PC-3 (cell line): Measurements from ENCODE around the gene METTL3. TPM values are rescaled to one million over a fixed set of nuclear protein-coding genes. Genes with fewer than 3 reads are reported as not detected.

Experiments used
- ATAC-seq: fragments of 200-7000 bp; cut with Tn5 transposase; 2 replicates; pipeline ENCODE4 v1.9.1; 2020; ENCODE audit warnings: mild to moderate bottlenecking, moderate library complexity
- BruUV-seq: library from RNA; stranded (reverse); fragments of 400-500 nt; replicated peaks from 2 replicates; lab custom pipeline; 2021; lab: Mats Ljungman, UMichigan
- CTCF ChIA-PET: fragments of 300-600 bp; sonication (Branson Sonifier 250); formaldehyde crosslinking; loops from one replicate; lab custom pipeline; 2022; ENCODE audit warnings: antibody characterized with exemption; lab: Charles Lee
- POLR2A ChIA-PET: fragments of 300-600 bp; sonication (Branson Sonifier 250); formaldehyde crosslinking; loops from one replicate; lab custom pipeline; 2022; ENCODE audit warnings: antibody characterized with exemption; ENCODE audit not compliant: unreplicated experiment; lab: Charles Lee
- DNase-seq: peaks from one replicate; pipeline ENCODE4 v3.0.0-alpha.2; 2015
- H2AFZ ChIP-seq: fragments of 300-600 bp; sonication (generic); 2 replicates; pipeline ENCODE4 v1.6.0; 2016; ENCODE audit warnings: antibody characterized with exemption, low read length
- H3F3A ChIP-seq: fragments of 300-600 bp; sonication (generic); one replicate; pipeline ENCODE4 v1.6.0; 2017; ENCODE audit warnings: antibody characterized with exemption, low read length, control low read depth, mild to moderate bottlenecking; ENCODE audit not compliant: unreplicated experiment
- H3K27ac ChIP-seq: fragments of 300-600 bp; sonication (generic); 2 replicates; pipeline ENCODE4 v1.5.1; 2016; ENCODE audit warnings: mild to moderate bottlenecking, low read length
- H3K27me3 ChIP-seq: fragments of 300-600 bp; sonication (generic); 2 replicates; pipeline ENCODE4 v1.6.1; 2016; ENCODE audit warnings: low read length, mixed read lengths
- H3K36me3 ChIP-seq: fragments of 300-600 bp; sonication (generic); 2 replicates; pipeline ENCODE4 v1.6.1; 2016; ENCODE audit warnings: low read depth, mixed run types, low read length, mixed read lengths
- H3K4me1 ChIP-seq: fragments of 300-600 bp; sonication (generic); 2 replicates; pipeline ENCODE4 v1.5.1; 2016; ENCODE audit warnings: low read length; ENCODE audit not compliant: insufficient read depth
- H3K4me2 ChIP-seq: fragments of 300-600 bp; sonication (generic); 2 replicates; pipeline ENCODE4 v1.6.0; 2016; ENCODE audit warnings: low read length
- H3K4me3 ChIP-seq: fragments of 300-600 bp; sonication (generic); 2 replicates; pipeline ENCODE4 v1.5.1; 2016; ENCODE audit warnings: mild to moderate bottlenecking, low read length, mixed read lengths
- H3K79me2 ChIP-seq: fragments of 300-600 bp; sonication (generic); 2 replicates; pipeline ENCODE4 v1.6.1; 2017; ENCODE audit warnings: low read length, mixed read lengths
- H3K9ac ChIP-seq: fragments of 300-600 bp; sonication (generic); 2 replicates; pipeline ENCODE4 v1.6.0; 2016; ENCODE audit warnings: mild to moderate bottlenecking, low read length
- H3K9me2 ChIP-seq: fragments of 300-600 bp; sonication (generic); replicated peaks from 2 replicates; pipeline ENCODE4 v1.6.1; 2016; ENCODE audit warnings: mixed run types, low read length, mixed read lengths
- H3K9me3 ChIP-seq: fragments of 300-600 bp; sonication (generic); 2 replicates; pipeline ENCODE4 v1.6.1; 2016; ENCODE audit warnings: low read length, mixed read lengths
- H4K20me1 ChIP-seq: fragments of 300-600 bp; sonication (generic); 2 replicates; pipeline ENCODE4 v1.6.1; 2016; ENCODE audit warnings: low read length, mixed read lengths
- CTCF ChIP-seq: fragments of 300-600 bp; sonication (generic); conservative IDR thresholded peaks from 2 replicates; pipeline ENCODE4 v1.5.1; 2017; ENCODE audit warnings: antibody characterized with exemption, low read depth, mild to moderate bottlenecking, low read length
- EZH2 ChIP-seq: fragments of 300-600 bp; sonication (generic); IDR thresholded peaks from one replicate; pipeline ENCODE4 v1.6.1; 2017; ENCODE audit warnings: antibody characterized with exemption, mild to moderate bottlenecking, low read length; ENCODE audit not compliant: unreplicated experiment
- EZH2phosphoT487 ChIP-seq: fragments of 300-600 bp; sonication (generic); IDR thresholded peaks from 2 replicates; pipeline ENCODE4 v1.6.1; 2018; ENCODE audit warnings: mild to moderate bottlenecking, antibody characterized with exemption, low read length, borderline replicate concordance
- intact Hi-C: fragments of 100-400 bp; cut with micrococcal nuclease; formaldehyde crosslinking; loops from 2 replicates; pipeline ENCODE4 v1.9.0; 2023
- total RNA-seq: library from RNA; depleted of rRNA; stranded (reverse); fragments of >200 nt; gene quantifications from 2 replicates; pipeline ENCODE4 v1.2.3, GENCODE V29; 2014

The METTL3 gene
- total RNA-seq, 1 experiment from 2014 or later = 57.1 TPM

GRCh38 chr14:21525571-21525961 is 14.4 kb upstream of the METTL3 start:
- H2AFZ ChIP-seq = peak overlapping the region; percentile 95; the same call in 1 of the 2 replicates
- H3K27ac ChIP-seq = no peak overlapping the region
- H3K4me2 ChIP-seq = peak overlapping the region; percentile 90
- peak overlapping the region; percentile 51; the same call in 1 of the 2 replicates for H3K9ac ChIP-seq
- H3K4me3 ChIP-seq = peak overlapping the region; percentile 85
- no peaks in the 10 kb centered on the region for H3K36me3 ChIP-seq
- no peaks in the 10 kb centered on the region for H3K27me3 ChIP-seq
- H3K79me2 ChIP-seq = no peaks in the 10 kb centered on the region
- POLR2A ChIA-PET = interaction anchor here (0.6 to 1.2 kb wide), 4 partner anchors 12 to 1070 kb away, joined by 3 to 5 read pairs (median 4); partner anchors contain the start of gene METTL3
- ATAC-seq (peak; percentile 10; the same call in 1 of the 2 replicates), DNase-seq (no peak)
- H3K9me2 ChIP-seq = no peaks in the 10 kb centered on the region
- TF ChIP-seq EZH2phosphoT487 (no peak), EZH2 (no peak), CTCF (no peak)
- CTCF ChIA-PET = no interaction called here
- no peaks in the 10 kb centered on the region for H3K9me3 ChIP-seq
- TSS peak; percentile 41 for BruUV-seq
- no peaks in the 10 kb centered on the region for H3F3A ChIP-seq
- intact Hi-C loops = no loop called here
- H4K20me1 ChIP-seq = no peaks in the 10 kb centered on the region
- peaks cover 20% of the 10 kb centered on the region for H3K4me1 ChIP-seq

DNA sequence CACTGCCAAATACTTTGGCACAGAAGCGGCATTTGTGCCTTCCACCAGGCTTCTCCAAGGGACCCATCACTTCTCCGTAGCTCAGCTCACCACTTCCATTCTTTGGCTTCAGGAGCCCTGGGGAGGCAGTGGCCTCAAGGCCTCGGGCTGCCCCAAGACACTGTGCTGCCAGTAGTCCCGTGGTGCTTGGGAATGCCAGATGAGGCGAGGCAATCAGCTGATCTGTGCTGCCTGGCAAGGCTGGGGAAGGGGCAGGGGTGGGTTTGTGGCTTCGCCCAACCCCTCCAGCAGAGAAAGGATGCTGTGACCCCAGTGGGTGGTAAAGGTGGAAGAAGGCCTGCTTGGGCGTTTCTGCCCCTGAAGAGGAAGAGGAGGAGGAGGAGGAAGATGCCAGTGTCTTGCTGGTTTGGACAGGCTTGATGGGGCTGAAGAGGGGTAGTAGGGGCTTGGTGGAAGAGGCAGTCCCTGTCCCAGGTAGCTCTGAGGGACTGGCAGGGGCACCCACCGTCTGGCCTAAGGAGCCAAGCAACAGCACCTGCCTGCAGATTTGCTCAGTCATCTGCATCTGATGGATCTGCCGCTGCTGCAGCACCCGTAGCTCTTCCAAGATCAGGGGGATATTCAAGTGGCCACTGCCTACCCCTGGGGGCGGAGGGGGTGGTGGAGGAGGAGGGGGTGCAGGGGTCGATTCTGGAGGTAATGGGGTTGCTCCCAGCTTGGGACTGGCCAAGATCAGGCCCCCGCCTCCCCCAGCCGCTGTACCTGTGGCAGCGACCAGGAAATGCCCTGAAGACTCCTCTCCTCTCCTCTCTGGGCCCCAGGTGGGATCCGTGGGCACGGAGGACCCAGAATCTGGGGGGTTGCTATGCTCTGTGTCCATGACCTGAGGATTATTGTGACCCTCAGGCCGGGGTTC is 13.7 kb upstream of the METTL3 start:
- CTCF ChIA-PET = no interaction called here

More for the DNA sequence above, 13.7 kb upstream of the METTL3 start:
- intact Hi-C loops = no loop called here
- BruUV-seq = no TSS peak
- DNase-seq (no peak), ATAC-seq (no peak)
- Histone ChIP-seq H3K27me3 (no peaks in the 10 kb centered on the region), H3K4me2 (0 out of 2 replicates have a peak overlapping the region, but pooled peaks have one; percentile 90), H3K79me2 (no peaks in the 10 kb centered on the region), H3K9me3 (no peaks in the 10 kb centered on the region), H4K20me1 (no peaks in the 10 kb centered on the region), H3F3A (no peaks in the 10 kb centered on the region), H2AFZ (no peak overlapping the region), H3K27ac (no peak overlapping the region), H3K9ac (no peak overlapping the region), H3K4me3 (peak overlapping the region; percentile 85; the same call in 1 of the 2 replicates), H3K4me1 (peaks cover 20% of the 10 kb centered on the region), H3K9me2 (no peaks in the 10 kb centered on the region), H3K36me3 (no peaks in the 10 kb centered on the region)
- TF ChIP-seq EZH2phosphoT487 (no peak), EZH2 (no peak), CTCF (no peak)
- POLR2A ChIA-PET = no interaction called here
